ENCODE data around the gene INTS11. TPM values are rescaled to one million over a fixed set of nuclear protein-coding genes. Genes with fewer than 3 reads are reported as not detected.

INTS11 gene
- polyA plus RNA-seq, 1 donor (not counting 4 experiments of a cell fraction or from before 2014, with no cell fraction given): 70.4 TPM

DNA sequence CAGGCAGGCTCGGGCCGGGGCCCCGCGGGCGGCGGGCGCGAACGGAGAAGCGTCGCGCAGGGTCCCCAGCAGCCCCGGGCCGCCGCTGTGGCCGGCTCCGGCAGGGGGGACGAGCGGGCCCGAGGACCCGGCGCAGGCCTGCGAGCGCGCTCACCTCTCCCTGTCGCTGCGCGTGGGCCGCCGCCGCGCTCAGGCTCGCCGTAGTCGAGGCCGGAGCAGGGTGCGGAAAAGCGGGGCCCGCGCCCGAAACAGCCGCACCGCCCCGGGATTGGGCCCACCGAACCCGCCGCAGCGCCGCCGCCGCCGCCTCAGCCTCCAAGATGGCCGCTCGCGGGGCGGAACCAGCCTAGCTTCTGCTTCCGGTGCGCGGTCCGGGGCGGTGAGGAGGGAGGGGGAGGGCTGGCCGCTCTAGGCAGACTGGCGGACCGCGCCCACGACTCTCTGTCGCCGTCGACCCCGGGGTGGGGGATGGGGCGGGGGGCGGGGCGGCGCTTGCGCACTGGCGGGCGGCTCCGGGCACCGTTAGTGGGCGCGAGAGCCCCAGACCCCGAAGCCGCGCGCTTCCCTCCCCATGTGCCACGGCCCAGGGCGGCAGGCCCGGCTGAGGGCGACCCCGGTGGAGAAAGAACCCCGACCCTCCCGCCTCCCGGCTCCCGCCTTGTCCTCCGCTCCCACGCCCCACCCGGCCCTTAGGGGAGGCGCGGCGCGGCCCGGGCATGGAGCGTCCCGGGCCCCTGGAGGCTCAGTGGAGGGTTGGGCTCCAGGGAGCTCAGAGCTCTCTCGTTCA, 50.8 kb downstream of the INTS11 start, which contains the start of gene UBE2J2:
Gene UBE2J2 (minus strand): TSS at position 343 of the 787 bp plus-strand sequence. CDS start 5,862 bp downstream, outside the sequence.
- H3K27ac ChIP-seq (ENCODE audit: control insufficient read depth, insufficient read depth, low read length): peak within 1 kb of the TSS; percentile 76
- H3K36me3 ChIP-seq (ENCODE audit: control insufficient read depth in 2 of 2, extremely low read depth in 1 of 2, insufficient read depth in 2 of 2, low read length in 2 of 2): peaks cover 7 to 12% of the 10 kb centered on the region in 2 experiments
- DNase-seq (ENCODE audit: low read depth, low spot score) (no peak), FAIRE-seq (no peak)
- H3K4me3 ChIP-seq (ENCODE audit: control insufficient read depth in 2 of 3, extremely low read depth in 1 of 3, insufficient read depth in 2 of 3, low read depth in 1 of 3, low read length in 3 of 3): peak within 1 kb of the TSS; percentile 64 to 98 (median 92)
- H3K27me3 ChIP-seq (ENCODE audit: control insufficient read depth, extremely low read depth, insufficient read depth, low read length): no peaks in the 10 kb centered on the region
- H3K4me1 ChIP-seq (ENCODE audit: control insufficient read depth, extremely low read depth, insufficient read depth, low read length): peaks cover 31% of the 10 kb centered on the region
- peak within 1 kb of the TSS; percentile 76 for H2AFZ ChIP-seq (ENCODE audit: control insufficient read depth, low read length)
- H4K20me1 ChIP-seq (ENCODE audit: control insufficient read depth, extremely low read depth, insufficient read depth, low read length): peaks cover 19% of the 10 kb centered on the region
- dilution Hi-C loops (cut with MboI; ENCODE audit: extremely low pct_ligation_motif_present, low sequenced_read_pairs): no loop called here
- H3K9ac ChIP-seq (ENCODE audit: control insufficient read depth, extremely low read depth, insufficient read depth, low read length): peak within 1 kb of the TSS; percentile 91
- peaks cover 7% of the 10 kb centered on the region for H3K9me1 ChIP-seq (ENCODE audit: control insufficient read depth, extremely low read depth, insufficient read depth, low read length)
- no peak for TF ChIP-seq EZH2 (IDR thresholded peaks at IDR 0.05; ENCODE audit: low read length)
- no peak for TF ChIP-seq CTCF (optimal IDR thresholded peaks at IDR 0.05 in 1 of 3, IDR thresholded peaks at IDR 0.05 in 1 of 3, conservative IDR thresholded peaks at IDR 0.05 in 1 of 3; ENCODE audit: extremely low read depth in 1 of 3, insufficient read depth in 2 of 3, low read length in 3 of 3)
- no peaks in the 10 kb centered on the region for H3K9me3 ChIP-seq (ENCODE audit: control insufficient read depth, low read depth, low read length)
- peak within 1 kb of the TSS; percentile 100 for H3K4me2 ChIP-seq (ENCODE audit: control insufficient read depth, extremely low read depth, insufficient read depth, low read depth, low read length)
- peaks cover 44% of the 10 kb centered on the region for H3K79me2 ChIP-seq (ENCODE audit: control insufficient read depth, insufficient read depth, low read length)

DNA sequence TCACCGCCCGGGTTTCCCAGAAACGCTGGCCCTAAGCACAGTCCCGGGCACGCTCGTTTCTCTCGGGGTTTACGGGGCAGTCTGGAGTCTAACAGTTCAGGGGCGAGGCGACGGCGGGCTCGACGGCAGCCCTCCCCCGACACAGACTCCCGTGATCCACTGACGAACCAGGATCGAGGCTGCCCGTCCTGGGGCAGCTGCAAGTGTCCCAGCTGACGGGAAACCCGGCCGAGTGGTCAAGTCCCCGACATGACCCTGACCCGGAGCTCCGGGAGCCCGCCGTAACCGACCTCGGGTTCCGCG, 51.3 kb downstream of the INTS11 start:
- peaks cover 7% of the 10 kb centered on the region for H3K9me1 ChIP-seq (ENCODE audit: control insufficient read depth, extremely low read depth, insufficient read depth, low read length)
- FAIRE-seq (no peak), DNase-seq (ENCODE audit: low read depth, low spot score) (no peak)
- H3K9ac ChIP-seq (ENCODE audit: control insufficient read depth, extremely low read depth, insufficient read depth, low read length): peak overlapping the region; percentile 91
- H3K79me2 ChIP-seq (ENCODE audit: control insufficient read depth, insufficient read depth, low read length): peaks cover 49% of the 10 kb centered on the region
- H3K4me3 ChIP-seq (ENCODE audit: control insufficient read depth in 2 of 3, extremely low read depth in 1 of 3, insufficient read depth in 2 of 3, low read depth in 1 of 3, low read length in 3 of 3): peak overlapping the region; percentile 64 to 98 (median 92)
- H3K4me1 ChIP-seq (ENCODE audit: control insufficient read depth, extremely low read depth, insufficient read depth, low read length): peaks cover 31% of the 10 kb centered on the region
- H3K27ac ChIP-seq (ENCODE audit: control insufficient read depth, insufficient read depth, low read length): peak overlapping the region; percentile 76
- peak overlapping the region; percentile 100 for H3K4me2 ChIP-seq (ENCODE audit: control insufficient read depth, extremely low read depth, insufficient read depth, low read depth, low read length)
- dilution Hi-C loops (cut with MboI; ENCODE audit: extremely low pct_ligation_motif_present, low sequenced_read_pairs): no loop called here
- TF ChIP-seq EZH2 (IDR thresholded peaks at IDR 0.05; ENCODE audit: low read length) (no peak), CTCF (optimal IDR thresholded peaks at IDR 0.05 in 1 of 3, IDR thresholded peaks at IDR 0.05 in 1 of 3, conservative IDR thresholded peaks at IDR 0.05 in 1 of 3; ENCODE audit: extremely low read depth in 1 of 3, insufficient read depth in 2 of 3, low read length in 3 of 3) (no peak)
- H3K27me3 ChIP-seq (ENCODE audit: control insufficient read depth, extremely low read depth, insufficient read depth, low read length): no peaks in the 10 kb centered on the region
- H2AFZ ChIP-seq (ENCODE audit: control insufficient read depth, low read length): no peak overlapping the region
- H3K9me3 ChIP-seq (ENCODE audit: control insufficient read depth, low read depth, low read length): no peaks in the 10 kb centered on the region
- peaks cover 19% of the 10 kb centered on the region for H4K20me1 ChIP-seq (ENCODE audit: control insufficient read depth, extremely low read depth, insufficient read depth, low read length)
- peaks cover 8 to 12% of the 10 kb centered on the region in 2 experiments for H3K36me3 ChIP-seq (ENCODE audit: control insufficient read depth in 2 of 2, extremely low read depth in 1 of 2, insufficient read depth in 2 of 2, low read length in 2 of 2)
